Loucy (cell line): ENCODE results near the gene ANXA4.

Source experiments
- H2AFZ ChIP-seq: fragments of 200-600 bp; sonication (generic); 2 replicates; pipeline ENCODE4 v1.6.0; 2016; ENCODE audit warnings: antibody characterized with exemption, mild to moderate bottlenecking, low read length, moderate library complexity
- H3F3A ChIP-seq: fragments of 200-600 bp; 2 replicates; pipeline ENCODE4 v1.6.0; 2016; ENCODE audit warnings: antibody characterized with exemption, low read depth, mild to moderate bottlenecking
- H3K27me3 ChIP-seq: fragments of 200-600 bp; sonication (generic); 2 replicates; pipeline ENCODE4 v1.6.1; 2014; ENCODE audit warnings: low read length, mild to moderate bottlenecking; ENCODE audit not compliant: insufficient read depth, poor library complexity, severe bottlenecking
- H3K36me3 ChIP-seq: fragments of 200-600 bp; sonication (generic); 2 replicates; pipeline ENCODE4 v1.6.1; 2016; ENCODE audit warnings: low read length; ENCODE audit not compliant: insufficient read depth
- H3K4me1 ChIP-seq: fragments of 200-600 bp; sonication (generic); 2 replicates; pipeline ENCODE4 v1.5.1; 2014; ENCODE audit warnings: low read length, mild to moderate bottlenecking; ENCODE audit not compliant: insufficient read depth, poor library complexity, severe bottlenecking
- H3K4me2 ChIP-seq: fragments of 200-600 bp; sonication (generic); 2 replicates; pipeline ENCODE4 v1.6.0; 2014; ENCODE audit warnings: antibody characterized with exemption, low read length, low read depth, mild to moderate bottlenecking; ENCODE audit not compliant: poor library complexity, severe bottlenecking
- H3K4me3 ChIP-seq: fragments of 200-600 bp; sonication (generic); 2 replicates; pipeline ENCODE4 v1.5.1; 2014; ENCODE audit warnings: low read length, mild to moderate bottlenecking, mixed read lengths; ENCODE audit not compliant: poor library complexity, severe bottlenecking
- H3K79me2 ChIP-seq: fragments of 200-600 bp; sonication (generic); 2 replicates; pipeline ENCODE4 v1.6.1; 2014; ENCODE audit warnings: low read length; ENCODE audit not compliant: insufficient read depth
- H3K9ac ChIP-seq: fragments of 200-600 bp; sonication (generic); 2 replicates; pipeline ENCODE4 v1.6.0; 2014; ENCODE audit warnings: mild to moderate bottlenecking, low read depth, low read length, moderate library complexity; ENCODE audit not compliant: poor library complexity, severe bottlenecking
- H3K9me2 ChIP-seq: fragments of 200-600 bp; sonication (generic); replicated peaks from 2 replicates; pipeline ENCODE4 v1.6.1; 2016; ENCODE audit warnings: low read depth, low read length, mixed read lengths
- H3K9me3 ChIP-seq: fragments of 200-600 bp; sonication (generic); 2 replicates; pipeline ENCODE4 v1.6.1; 2014; ENCODE audit warnings: mild to moderate bottlenecking, antibody characterized with exemption, low read length, low read depth; ENCODE audit not compliant: insufficient read depth
- H4K20me1 ChIP-seq: fragments of 200-600 bp; sonication (generic); 2 replicates; pipeline ENCODE4 v1.6.0; 2014; ENCODE audit warnings: antibody characterized with exemption, low read length, mild to moderate bottlenecking; ENCODE audit not compliant: insufficient read depth, poor library complexity, severe bottlenecking
- EZH2phosphoT487 ChIP-seq: fragments of 200-600 bp; IDR thresholded peaks from 2 replicates; pipeline ENCODE4 v1.6.1; 2018; ENCODE audit warnings: antibody characterized with exemption, mild to moderate bottlenecking, moderate library complexity, borderline replicate concordance
- TF ChIP-seq, protein P1 (sequence below): fragments of 200-600 bp; sonication (generic); conservative IDR thresholded peaks from 2 replicates; pipeline ENCODE4 v1.5.1; 2014; ENCODE audit warnings: mild to moderate bottlenecking, antibody characterized with exemption, low read length

Gene ANXA4

DNA sequence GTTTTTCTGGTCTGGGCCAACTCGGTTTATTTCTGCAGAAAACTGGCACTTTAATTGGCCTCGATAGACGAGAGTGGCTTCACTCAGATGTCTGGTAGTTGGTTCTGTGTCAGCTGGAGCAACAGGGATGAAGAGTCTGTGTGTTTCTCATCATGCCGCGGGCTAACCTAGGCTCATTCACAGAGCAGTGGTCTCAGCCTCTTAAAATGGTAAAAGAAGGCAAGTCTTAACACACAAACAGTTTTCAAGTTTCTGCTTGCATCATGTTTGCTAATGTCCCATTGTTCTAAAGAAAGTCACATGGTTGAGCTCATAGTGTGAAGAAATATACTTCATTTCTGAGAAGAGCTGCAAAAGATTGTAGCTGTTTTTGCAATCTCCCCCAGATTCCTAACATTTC lies 37.5 kb upstream of the ANXA4 start:
- no peaks in the 10 kb centered on the region for H3K9me3 ChIP-seq
- H3K79me2 ChIP-seq = no peaks in the 10 kb centered on the region
- no peaks in the 10 kb centered on the region for H3K36me3 ChIP-seq
- 0 out of 2 replicates have a peak overlapping the region, but pooled peaks have one; percentile 35 for H2AFZ ChIP-seq
- H3K9ac ChIP-seq = no peak overlapping the region
- H3K4me1 ChIP-seq = no peaks in the 10 kb centered on the region
- no peaks in the 10 kb centered on the region for H3K27me3 ChIP-seq
- H3K4me2 ChIP-seq = no peak overlapping the region
- TF ChIP-seq, protein P1, sequence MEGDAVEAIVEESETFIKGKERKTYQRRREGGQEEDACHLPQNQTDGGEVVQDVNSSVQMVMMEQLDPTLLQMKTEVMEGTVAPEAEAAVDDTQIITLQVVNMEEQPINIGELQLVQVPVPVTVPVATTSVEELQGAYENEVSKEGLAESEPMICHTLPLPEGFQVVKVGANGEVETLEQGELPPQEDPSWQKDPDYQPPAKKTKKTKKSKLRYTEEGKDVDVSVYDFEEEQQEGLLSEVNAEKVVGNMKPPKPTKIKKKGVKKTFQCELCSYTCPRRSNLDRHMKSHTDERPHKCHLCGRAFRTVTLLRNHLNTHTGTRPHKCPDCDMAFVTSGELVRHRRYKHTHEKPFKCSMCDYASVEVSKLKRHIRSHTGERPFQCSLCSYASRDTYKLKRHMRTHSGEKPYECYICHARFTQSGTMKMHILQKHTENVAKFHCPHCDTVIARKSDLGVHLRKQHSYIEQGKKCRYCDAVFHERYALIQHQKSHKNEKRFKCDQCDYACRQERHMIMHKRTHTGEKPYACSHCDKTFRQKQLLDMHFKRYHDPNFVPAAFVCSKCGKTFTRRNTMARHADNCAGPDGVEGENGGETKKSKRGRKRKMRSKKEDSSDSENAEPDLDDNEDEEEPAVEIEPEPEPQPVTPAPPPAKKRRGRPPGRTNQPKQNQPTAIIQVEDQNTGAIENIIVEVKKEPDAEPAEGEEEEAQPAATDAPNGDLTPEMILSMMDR = no peak
- no peak for TF ChIP-seq EZH2phosphoT487
- H3F3A ChIP-seq = no peaks in the 10 kb centered on the region
- H3K9me2 ChIP-seq = no peaks in the 10 kb centered on the region
- no peaks in the 10 kb centered on the region for H4K20me1 ChIP-seq
- H3K4me3 ChIP-seq = no peak overlapping the region

DNA sequence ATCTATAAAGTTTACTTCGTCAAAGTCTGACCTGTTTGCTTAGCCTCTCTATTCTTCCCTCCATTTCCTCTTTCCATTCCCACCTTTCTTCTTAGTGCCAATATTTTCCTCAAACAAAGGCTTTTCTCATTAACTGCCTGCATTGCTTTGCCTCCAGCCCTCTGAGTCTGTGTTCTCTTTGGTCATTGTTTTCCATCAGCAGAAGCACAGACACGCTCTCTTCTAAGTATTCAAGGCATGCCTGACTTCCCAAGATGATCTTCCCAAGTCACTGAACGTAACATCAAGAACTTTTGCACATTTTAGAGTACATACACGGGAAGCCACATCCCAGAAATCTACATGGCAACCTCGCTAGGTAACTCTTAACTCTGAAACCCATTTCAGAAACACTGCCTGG lies 32.6 kb upstream of the ANXA4 start:
- H3K36me3 ChIP-seq = no peaks in the 10 kb centered on the region
- H3K9me2 ChIP-seq = no peaks in the 10 kb centered on the region
- H3K4me1 ChIP-seq = peaks cover 1% of the 10 kb centered on the region
- no peak overlapping the region for H3K4me3 ChIP-seq
- H3K79me2 ChIP-seq = no peaks in the 10 kb centered on the region
- H3K9me3 ChIP-seq = 0 out of 2 replicates have a peak, but pooled peaks cover 5% of the 10 kb centered on the region
- no peak for TF ChIP-seq EZH2phosphoT487
- TF ChIP-seq, protein P1 = no peak
- H3K4me2 ChIP-seq = no peak overlapping the region
- no peak overlapping the region for H2AFZ ChIP-seq
- H3K27me3 ChIP-seq = no peaks in the 10 kb centered on the region
- no peak overlapping the region for H3K9ac ChIP-seq
- no peaks in the 10 kb centered on the region for H3F3A ChIP-seq
- H4K20me1 ChIP-seq = no peaks in the 10 kb centered on the region

DNA sequence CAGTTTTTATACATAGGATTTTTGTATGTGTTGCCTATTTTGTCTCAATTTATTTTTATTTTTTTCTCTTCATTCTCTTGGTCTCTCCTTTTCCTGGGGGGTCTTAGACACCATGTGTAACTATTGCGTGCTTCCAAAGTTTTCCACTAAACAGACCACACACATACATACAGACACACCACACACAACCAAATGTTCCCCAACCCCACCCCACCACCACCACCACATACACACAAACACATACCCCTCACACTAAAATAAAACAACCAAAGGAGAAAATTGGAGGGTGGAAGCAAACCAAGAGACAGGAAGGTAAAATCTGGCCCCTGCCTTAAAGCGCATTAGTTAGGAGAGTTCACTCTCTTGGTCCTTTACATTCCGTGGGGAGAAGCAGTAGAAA lies 30.0 kb upstream of the ANXA4 start:
- H3K4me2 ChIP-seq = no peak overlapping the region
- TF ChIP-seq, protein P1 = no peak
- TF ChIP-seq EZH2phosphoT487 = no peak
- H3K9me2 ChIP-seq = no peaks in the 10 kb centered on the region

More for the DNA sequence above, 30.0 kb upstream of the ANXA4 start:
- no peaks in the 10 kb centered on the region for H3K79me2 ChIP-seq
- H3K9me3 ChIP-seq = 0 out of 2 replicates have a peak, but pooled peaks cover 5% of the 10 kb centered on the region
- H2AFZ ChIP-seq = no peak overlapping the region
- H3K4me3 ChIP-seq = no peak overlapping the region
- no peaks in the 10 kb centered on the region for H3F3A ChIP-seq
- no peaks in the 10 kb centered on the region for H3K36me3 ChIP-seq
- H3K9ac ChIP-seq = no peak overlapping the region
- H4K20me1 ChIP-seq = no peaks in the 10 kb centered on the region
- H3K27me3 ChIP-seq = no peaks in the 10 kb centered on the region
- H3K4me1 ChIP-seq = peaks cover 4% of the 10 kb centered on the region
